LNCaP clone FGC (cell line): ENCODE results near the gene PDE9A.

Source experiments
- DNase-seq: peaks from one replicate; pipeline ENCODE4 v3.0.0-alpha.2; 2011; ENCODE audit warnings: low read depth
- H3K4me3 ChIP-seq: 2 replicates; pipeline ENCODE4 v1.5.1; 2011; ENCODE audit warnings: mild to moderate bottlenecking, low read depth, low read length, control low read depth
- CTCF ChIP-seq: IDR thresholded peaks from 2 replicates; pipeline ENCODE4 v1.5.1; 2012; ENCODE audit warnings: mild to moderate bottlenecking; ENCODE audit not compliant: control insufficient read depth, insufficient read depth; ENCODE audit errors: extremely low read depth

Gene PDE9A

DNA sequence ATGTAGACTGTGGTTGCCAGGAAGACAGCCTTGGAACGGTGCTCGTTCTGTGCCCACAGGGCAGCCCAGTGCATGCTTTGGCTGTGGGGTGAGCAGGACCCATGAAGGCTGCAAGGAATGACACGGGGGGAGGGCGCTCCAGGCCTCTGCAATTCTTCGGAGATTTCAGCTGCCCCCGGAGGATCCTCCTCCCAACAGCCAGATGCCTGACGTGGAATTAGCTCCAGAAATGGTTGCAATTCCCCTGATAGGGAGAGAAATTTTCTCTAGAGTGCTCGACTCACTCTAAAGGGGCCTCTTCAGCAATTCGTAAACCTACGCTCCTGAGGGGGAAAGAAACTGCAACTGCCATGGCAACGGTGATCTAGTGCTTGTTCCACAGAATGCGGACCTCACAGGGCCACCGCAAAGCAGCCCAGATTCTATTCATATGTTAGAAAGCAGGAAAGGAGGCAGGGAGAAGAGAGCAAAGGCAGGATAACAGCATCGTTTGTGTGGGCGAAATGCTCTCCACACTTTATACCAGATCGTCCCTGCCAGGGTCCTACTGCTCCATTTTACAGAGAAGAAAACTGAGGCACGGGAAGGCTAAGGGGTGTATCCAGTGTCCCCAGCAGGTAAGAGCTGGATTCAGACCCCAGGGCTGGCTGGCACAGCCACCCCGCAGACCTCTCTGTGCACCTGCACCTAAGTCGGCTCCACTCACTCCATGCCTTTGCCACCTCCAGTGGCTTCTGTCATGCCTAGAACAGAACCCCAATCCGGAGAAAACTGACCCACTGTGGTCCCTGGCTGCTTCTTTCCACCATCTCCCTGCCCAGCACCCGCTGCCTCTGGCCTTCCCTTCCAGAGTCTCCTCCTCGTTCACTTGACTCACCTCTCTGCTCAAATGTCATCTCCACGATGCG is 11.9 kb upstream of the PDE9A start:
- no peak for DNase-seq
- no peak overlapping the region for H3K4me3 ChIP-seq
- no peak for TF ChIP-seq CTCF

DNA sequence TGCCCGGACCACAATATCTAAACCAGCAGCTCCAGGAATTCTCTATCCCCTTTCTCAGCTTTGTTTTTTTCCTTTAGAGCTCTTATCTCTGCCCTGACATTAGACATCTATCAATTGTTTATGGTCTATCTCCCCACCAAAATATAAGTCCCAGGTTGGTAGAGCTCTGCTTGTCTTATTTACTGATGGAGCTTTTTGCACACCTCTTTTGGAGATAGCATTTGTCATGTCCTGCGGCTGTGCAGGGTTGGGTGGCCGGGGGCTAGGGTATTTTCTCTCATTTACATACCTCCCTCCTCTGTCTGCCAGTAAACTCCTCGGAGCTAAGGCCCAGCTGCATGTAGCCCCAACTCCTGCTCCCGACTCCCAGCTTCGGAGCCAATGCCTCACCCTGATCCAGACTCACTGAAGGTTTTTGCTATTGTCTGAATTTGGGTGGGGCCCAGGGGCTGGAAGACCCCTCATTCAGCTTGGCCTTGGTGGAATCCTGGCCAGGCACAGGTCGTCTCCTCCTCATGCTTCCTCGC is 11.1 kb upstream of the PDE9A start:
- H3K4me3 ChIP-seq, result no peak overlapping the region
- DNase-seq, result no peak
- no peak for TF ChIP-seq CTCF

GRCh38 chr21:42644223-42645208 is 8.9 kb upstream of the PDE9A start:
- no peak for TF ChIP-seq CTCF
- no peak overlapping the region for H3K4me3 ChIP-seq
- no peak for DNase-seq

GRCh38 chr21:42645211-42646075 is 8.0 kb upstream of the PDE9A start:
- TF ChIP-seq CTCF, result no peak
- no peak for DNase-seq
- no peak overlapping the region for H3K4me3 ChIP-seq

GRCh38 chr21:42646076-42646825 is 7.2 kb upstream of the PDE9A start:
- no peak overlapping the region for H3K4me3 ChIP-seq
- TF ChIP-seq CTCF, result no peak
- DNase-seq, result no peak
